Thoracic aorta (tissue), 2 donors: Measurements from ENCODE around the gene TRPC4. TPM values are rescaled to one million over a fixed set of nuclear protein-coding genes. Genes with fewer than 3 reads are reported as not detected.

Experiments used
- ATAC-seq: fragments of 150-250 bp; one replicate; pipeline ENCODE4 v1.8.0; 2017; ENCODE audit warnings: low read depth; ENCODE audit not compliant: insufficient number of reproducible peaks, low FRiP score
- DNase-seq: peaks from one replicate; pipeline ENCODE4 v3.0.0-alpha.2; 2020; ENCODE audit warnings: low spot score
- H3K27ac ChIP-seq, 2 donors: fragments of 200-600 bp; sonication (generic); 1 replicate in 1 of 2; 2 replicates in 1 of 2; pipeline ENCODE4 v1.5.1; 2016; ENCODE audit warnings: mild to moderate bottlenecking in 2 of 2, moderate library complexity in 2 of 2
- H3K27me3 ChIP-seq: fragments of 200-600 bp; sonication (generic); replicated peaks from 2 replicates; pipeline ENCODE4 v1.6.0; 2016; ENCODE audit warnings: mild to moderate bottlenecking; ENCODE audit not compliant: insufficient read depth
- H3K36me3 ChIP-seq: fragments of 200-600 bp; sonication (generic); one replicate; pipeline ENCODE4 v1.5.1; 2016
- H3K4me1 ChIP-seq, 2 donors: fragments of 200-600 bp; sonication (generic); 1 replicate in 1 of 2; 2 replicates in 1 of 2; pipeline versions ENCODE4 v1.5.1 to v1.6.0; 2016; ENCODE audit warnings: low read depth in 2 of 2, mild to moderate bottlenecking in 1 of 2; ENCODE audit not compliant: control insufficient read depth in 1 of 2
- H3K4me3 ChIP-seq: fragments of 200-600 bp; sonication (generic); 2 replicates; pipeline ENCODE4 v1.5.1; 2016; ENCODE audit warnings: mild to moderate bottlenecking
- H3K9me3 ChIP-seq: fragments of 200-600 bp; sonication (generic); 2 replicates; pipeline ENCODE4 v1.5.1; 2016
- CTCF ChIP-seq: fragments of 200-600 bp; sonication (generic); IDR thresholded peaks from one replicate; pipeline ENCODE4 v1.5.1; 2019; ENCODE audit warnings: antibody characterized with exemption
- total RNA-seq, 2 donors: library from RNA; depleted of rRNA; stranded (reverse); fragments of >200 nt; gene quantifications; one replicate each; pipeline versions ENCODE4 v1.1.0 to v1.2.3, GENCODE V29; 2016

Gene TRPC4
- total RNA-seq, 2 donors from 2014 or later: 7.1 to 7.6 TPM

DNA sequence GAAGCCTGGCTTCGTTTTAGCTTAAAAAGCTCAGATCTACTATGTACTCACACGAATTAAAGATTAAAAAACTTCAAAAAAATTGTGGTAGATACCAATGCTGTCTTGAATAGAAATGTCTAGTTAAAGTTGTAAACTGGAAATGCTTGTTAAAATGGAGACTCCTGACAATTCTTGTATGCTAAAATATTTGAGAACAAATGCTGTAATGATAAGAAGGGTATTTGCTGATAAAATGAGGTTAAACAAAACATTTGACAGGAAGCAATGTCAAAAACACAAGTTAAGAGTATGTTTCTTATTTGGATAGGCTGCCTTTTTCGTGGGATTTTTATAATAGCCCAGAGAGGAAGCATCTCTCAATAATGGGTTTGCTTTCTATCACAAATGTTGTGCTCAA is 223.0 kb downstream of the TRPC4 start:
- DNase-seq (no peak), ATAC-seq (no peak)
- no peak for TF ChIP-seq CTCF

DNA sequence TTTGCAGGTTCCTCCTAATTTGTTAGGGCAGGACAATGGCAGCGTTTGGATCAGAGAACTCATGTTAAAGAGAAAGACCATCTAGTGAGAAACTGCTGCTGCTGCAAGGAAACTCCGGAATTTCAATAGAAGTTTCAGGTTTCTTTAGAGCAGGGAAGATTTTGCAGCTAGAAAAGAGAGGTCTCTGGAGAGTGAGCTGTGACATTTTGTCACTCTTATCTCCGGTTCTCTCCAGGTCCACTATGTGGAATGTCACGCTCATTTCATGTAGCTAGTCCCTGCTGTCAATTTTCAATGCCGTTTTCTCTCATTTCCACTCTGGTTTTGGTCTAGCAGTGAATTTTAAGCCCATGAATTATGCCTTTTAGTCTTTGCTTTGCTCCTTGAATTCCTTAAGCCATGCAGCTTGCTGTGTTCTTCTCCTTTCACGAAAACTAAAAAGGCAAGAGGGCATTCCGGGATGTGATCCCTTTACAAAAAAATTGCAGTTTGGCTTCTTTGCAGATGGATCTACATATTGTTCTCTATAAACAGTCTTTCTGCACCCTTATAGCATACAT is 224.3 kb downstream of the TRPC4 start:
- H3K27ac ChIP-seq: no peak overlapping the region
- TF ChIP-seq CTCF: no peak
- no peaks in the 10 kb centered on the region for H3K27me3 ChIP-seq
- no peak overlapping the region for H3K4me3 ChIP-seq
- peaks cover 6 to 15% of the 10 kb centered on the region in 2 donors for H3K4me1 ChIP-seq
- H3K36me3 ChIP-seq: no peaks in the 10 kb centered on the region
- H3K9me3 ChIP-seq: no peaks in the 10 kb centered on the region
- DNase-seq (no peak), ATAC-seq (no peak)

More for the DNA sequence above, 223.0 kb downstream of the TRPC4 start:
- Histone ChIP-seq H3K4me1 (peaks cover 6 to 15% of the 10 kb centered on the region in 2 donors), H3K9me3 (no peaks in the 10 kb centered on the region), H3K27me3 (no peaks in the 10 kb centered on the region), H3K27ac (no peak overlapping the region), H3K36me3 (no peaks in the 10 kb centered on the region), H3K4me3 (no peak overlapping the region)

- Histone ChIP-seq H3K4me3 (no peak overlapping the region), H3K4me1 (no peaks in the 10 kb centered on the region), H3K9me3 (no peaks in the 10 kb centered on the region), H3K27ac (no peak overlapping the region), H3K36me3 (no peaks in the 10 kb centered on the region), H3K27me3 (no peaks in the 10 kb centered on the region)
- DNase-seq: no peak
- no peak for TF ChIP-seq CTCF
- ATAC-seq: no peak
These were observed 228.2 kb downstream of the TRPC4 start for GRCh38 chr13:37641391-37641790.

- H3K4me1 ChIP-seq: no peaks in the 10 kb centered on the region
- peak; percentile 49 for TF ChIP-seq CTCF
- ATAC-seq (no peak), DNase-seq (no peak)
- no peaks in the 10 kb centered on the region for H3K9me3 ChIP-seq
- no peaks in the 10 kb centered on the region for H3K27me3 ChIP-seq
- H3K4me3 ChIP-seq: no peak overlapping the region
- H3K36me3 ChIP-seq: no peaks in the 10 kb centered on the region
- H3K27ac ChIP-seq: no peak overlapping the region
These were observed 229.1 kb downstream of the TRPC4 start for GRCh38 chr13:37640499-37640898.

GRCh38 chr13:37636701-37637100 is 232.9 kb downstream of the TRPC4 start:
- Histone ChIP-seq H3K36me3 (no peaks in the 10 kb centered on the region), H3K27ac (no peak overlapping the region), H3K27me3 (no peaks in the 10 kb centered on the region), H3K9me3 (no peaks in the 10 kb centered on the region), H3K4me1 (no peaks in the 10 kb centered on the region), H3K4me3 (no peak overlapping the region)
- TF ChIP-seq CTCF: no peak
- no peak for DNase-seq
- ATAC-seq: no peak
